ENCODE data around the gene GKAP1.
"Not testable (repeated sequence)": the region's sequence is repeated elsewhere in the genome, so short reads cannot be mapped to it uniquely, and the experiment has no call there.

Gene GKAP1

GRCh38 chr9:83728591-83729368, 88.8 kb downstream of the GKAP1 start:
- not testable (repeated sequence) for DNase-seq

- no peak for DNase-seq
Measured at GRCh38 chr9:83724436-83724835, 93.1 kb downstream of the GKAP1 start.

DNA sequence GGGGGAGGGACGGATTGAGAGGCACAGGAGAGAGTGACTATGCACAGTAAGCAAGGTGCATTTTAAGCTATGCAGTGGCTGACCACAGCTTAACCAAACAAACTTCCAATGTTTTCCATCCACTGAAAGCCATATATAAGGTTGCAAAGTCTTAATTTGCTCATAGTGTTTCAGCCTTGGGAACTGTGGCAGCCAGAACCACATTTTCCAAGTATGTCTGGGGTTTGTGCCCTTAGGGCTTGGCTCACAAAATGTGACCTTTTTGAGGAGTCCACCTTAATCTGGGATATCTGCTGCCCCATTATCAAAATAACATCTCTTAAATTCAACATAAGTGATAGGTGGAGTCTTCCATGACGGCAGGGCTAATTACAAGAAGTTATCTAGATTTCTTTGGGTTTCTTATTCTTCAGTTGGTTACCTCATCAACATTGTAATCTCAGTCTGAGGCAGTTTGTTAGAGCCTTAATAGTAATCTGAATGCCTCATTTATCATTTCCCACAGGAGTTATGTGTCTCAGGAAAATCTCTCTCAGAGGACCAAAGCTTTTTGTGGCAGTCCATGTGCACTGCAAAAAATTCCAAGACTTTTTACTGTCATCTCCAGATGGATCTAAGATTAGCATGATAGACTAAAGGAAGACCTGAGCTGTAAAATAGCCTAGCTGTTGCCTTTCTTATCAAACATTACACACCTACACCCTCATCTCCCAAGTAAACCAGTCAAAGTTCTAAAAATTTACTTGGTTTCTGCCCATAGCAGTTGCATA, 94.7 kb downstream of the GKAP1 start:
- no peak for DNase-seq

DNA sequence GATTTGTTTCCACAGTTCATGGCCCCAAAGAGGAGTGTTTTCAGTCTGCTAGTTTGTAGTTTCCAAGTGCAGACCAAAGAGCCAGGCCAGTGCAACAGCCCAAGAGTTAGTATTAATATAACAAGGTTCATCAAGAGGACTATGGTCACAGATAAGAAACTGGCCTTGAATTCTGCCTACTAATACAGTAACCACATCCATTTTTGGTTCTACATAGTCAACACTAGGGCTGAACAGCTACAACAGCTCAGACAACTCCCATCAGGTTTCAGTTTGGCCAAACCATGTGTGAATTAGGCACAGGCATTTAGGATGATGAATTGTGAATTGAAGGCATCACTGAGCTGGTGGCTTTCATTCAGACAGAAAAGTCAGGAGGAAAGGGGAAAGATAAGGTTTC, 96.1 kb downstream of the GKAP1 start:
- no peak for DNase-seq

- no peak for DNase-seq
Measured at GRCh38 chr9:83715794-83716193, 101.8 kb downstream of the GKAP1 start.

- DNase-seq, result no peak
Measured at GRCh38 chr9:83715221-83715620, 102.3 kb downstream of the GKAP1 start.

- no peak for DNase-seq
Measured at GRCh38 chr9:83714329-83714728, 103.2 kb downstream of the GKAP1 start.

GRCh38 chr9:83708515-83709158, 108.9 kb downstream of the GKAP1 start:
- peak; percentile 66 for DNase-seq

DNA sequence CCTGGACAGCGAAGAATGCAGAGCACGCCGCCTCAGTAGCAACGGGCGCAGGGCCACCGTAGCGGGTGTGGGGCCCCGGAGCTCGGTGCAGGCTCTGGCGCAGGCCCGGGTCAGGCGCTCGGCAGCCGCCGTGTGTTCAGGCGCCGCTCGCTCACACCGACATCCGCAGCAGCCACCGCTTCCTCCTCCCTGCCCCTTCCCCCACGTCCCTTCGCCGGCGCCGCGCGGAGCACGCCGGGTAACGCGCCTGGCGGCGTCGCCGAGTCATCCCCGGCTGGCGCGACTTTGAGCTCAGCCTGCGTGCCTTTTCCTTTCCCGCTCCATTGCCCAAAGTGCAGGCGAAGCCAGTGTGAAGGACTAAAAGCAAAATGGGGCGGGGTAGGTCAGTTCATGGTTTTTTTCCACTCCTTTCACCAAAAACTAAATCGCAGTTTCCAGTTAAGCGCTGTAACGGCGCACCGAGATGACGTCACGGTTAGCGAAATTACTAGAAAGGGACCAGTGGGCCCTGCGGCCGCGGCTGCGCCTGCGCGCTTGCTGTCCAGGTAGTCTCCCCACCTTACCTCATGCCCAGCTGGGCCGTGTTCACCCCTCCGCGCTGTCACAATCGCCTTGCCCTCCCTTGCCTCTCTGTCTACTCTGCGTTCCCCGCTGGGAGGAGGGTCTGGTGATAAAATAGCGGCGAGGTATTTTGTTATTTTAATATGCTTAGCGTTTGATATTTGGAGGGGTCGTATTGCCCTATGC, 109.6 kb downstream of the GKAP1 start, which contains the start of gene UBQLN1:
UBQLN1 (minus strand) TSS at position 191 of the 747 bp plus-strand sequence. CDS start 279 bp downstream, outside the sequence.
- peak; percentile 93 for DNase-seq

DNA sequence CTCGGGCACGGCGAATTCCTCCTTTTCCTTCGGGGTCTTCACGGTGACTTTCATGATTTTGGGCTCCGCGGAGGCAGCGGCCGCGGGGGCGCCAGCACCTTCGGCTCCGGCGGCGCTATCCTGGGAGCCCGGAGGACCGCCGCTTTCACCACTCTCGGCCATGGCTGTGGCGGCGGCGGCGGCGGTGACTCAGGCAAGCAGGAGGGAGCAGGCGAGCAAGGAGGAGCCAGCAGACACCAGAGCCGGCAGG, 110.1 kb downstream of the GKAP1 start:
- DNase-seq, result no peak

DNA sequence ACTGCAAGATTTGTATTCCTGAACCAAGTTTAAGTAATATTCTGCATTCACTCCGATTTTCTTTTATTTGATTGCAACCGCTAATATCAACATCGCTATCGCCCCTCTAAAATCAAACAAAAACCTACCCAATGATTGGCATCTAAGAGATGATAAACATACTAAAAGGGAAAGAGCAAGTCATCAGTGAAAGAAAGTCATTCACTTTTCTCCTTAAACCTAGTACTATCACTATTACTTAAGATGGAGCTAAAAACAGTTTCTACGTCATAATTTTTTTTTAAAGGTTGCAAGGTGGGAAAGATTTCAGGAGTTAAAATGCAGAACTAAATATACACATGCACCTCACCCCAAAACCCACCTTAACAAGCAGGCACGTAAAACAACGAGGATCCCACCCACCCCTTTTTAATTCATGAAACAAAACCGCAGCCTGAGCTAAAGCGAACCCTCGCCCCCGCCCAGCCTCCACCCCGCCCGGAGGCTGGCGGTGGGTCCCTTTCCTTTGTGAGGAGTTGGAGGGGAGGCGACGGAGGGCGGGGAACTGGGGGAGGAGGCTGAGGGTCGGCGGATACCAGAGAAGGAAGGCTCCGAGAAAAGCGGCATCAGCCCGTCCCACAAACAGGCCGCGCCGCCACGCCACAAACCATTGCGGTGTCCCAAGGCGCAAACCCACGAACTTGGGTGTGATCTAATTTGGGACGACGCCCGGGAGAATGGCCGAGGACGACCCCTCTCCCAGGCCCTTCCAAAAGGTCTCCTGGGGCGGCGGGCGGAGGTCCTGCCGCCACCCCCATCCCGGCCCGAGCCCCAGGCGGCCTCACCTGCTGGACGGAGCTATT, 110.7 kb downstream of the GKAP1 start:
- DNase-seq, result peak; percentile 67

GRCh38 chr9:83705219-83705651, 112.3 kb downstream of the GKAP1 start:
- DNase-seq, result peak; percentile 18

DNA sequence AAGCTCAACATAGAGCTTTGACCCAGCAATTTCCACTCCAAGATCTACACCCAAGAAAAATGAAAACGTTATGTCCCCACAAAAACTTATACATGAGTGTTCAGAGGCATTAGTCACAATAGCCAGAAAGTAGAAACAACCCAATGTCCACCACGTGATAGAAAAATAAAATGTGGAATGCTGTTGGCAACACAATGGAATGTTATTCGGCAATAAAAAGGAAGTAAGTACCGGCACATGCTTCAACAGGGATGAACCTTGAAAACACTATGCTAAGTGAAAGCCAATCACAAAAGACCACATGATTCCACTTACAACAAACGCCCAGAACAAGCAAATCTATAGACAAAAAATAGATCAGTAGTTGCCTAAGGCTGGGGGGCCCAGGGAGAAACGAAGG, 115.8 kb downstream of the GKAP1 start:
- DNase-seq, result no peak

DNA sequence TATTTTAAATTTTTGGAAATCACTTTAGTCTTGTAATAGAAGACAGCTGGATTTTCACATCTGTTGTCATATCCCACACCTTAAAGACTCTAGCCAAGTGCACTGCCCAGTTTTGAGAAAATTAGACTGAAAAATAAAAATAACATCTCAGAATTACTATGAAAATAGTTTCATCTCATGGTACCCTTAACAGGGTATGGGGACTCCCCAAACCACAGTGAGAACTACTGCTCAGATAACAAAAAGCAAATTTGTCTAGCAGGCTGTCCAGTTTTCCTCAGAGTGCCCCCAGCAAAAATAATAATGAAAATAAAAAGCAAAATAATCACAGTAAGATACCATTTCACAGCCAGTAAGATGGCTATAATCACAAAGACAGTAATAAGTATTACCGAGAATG, 116.3 kb downstream of the GKAP1 start:
- DNase-seq, result no peak

- DNase-seq, result no peak
Measured at GRCh38 chr9:83699615-83700014, 118.0 kb downstream of the GKAP1 start.

GRCh38 chr9:83698976-83699585, 118.5 kb downstream of the GKAP1 start:
- peak; percentile 33 for DNase-seq

DNA sequence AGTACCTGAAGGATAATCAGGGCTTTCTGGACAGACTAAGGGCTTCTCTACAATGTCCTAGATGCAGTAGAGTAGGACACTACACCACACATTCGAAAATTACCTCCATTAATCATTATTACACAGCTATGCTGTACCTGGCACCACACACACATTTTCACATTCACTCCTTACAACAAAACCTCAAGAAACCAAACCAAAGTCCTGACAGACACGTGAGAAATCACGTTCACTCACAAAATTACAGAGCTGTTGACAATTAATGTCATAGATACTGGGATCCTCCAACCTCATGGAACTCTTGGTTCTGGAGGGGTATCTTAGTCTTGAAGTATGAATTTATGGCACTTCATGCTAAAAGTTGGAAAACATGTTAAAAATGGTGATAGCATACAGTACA, 126.1 kb downstream of the GKAP1 start:
- DNase-seq, result no peak

Data from activated CD4-positive, alpha-beta T cell treated with anti-CD3 and anti-CD28 coated beads, Interleukin-10, Interleukin-2, amounts not matched to agents 100 ng/mL and 50 ng/mL, durations not matched to agents 16 hours and 8 hours (primary cell).